GM06990 (cell line): ENCODE measurements around the gene MPPED2.

Experiments
- DNase-seq: peaks from one replicate; pipeline ENCODE4 v3.0.0-alpha.2; 2011; ENCODE audit not compliant: insufficient read length; ENCODE audit errors: extremely low read depth
- H3K27me3 ChIP-seq: replicated peaks from 2 replicates; pipeline ENCODE4 v1.6.0; 2011; ENCODE audit warnings: low read length; ENCODE audit not compliant: control insufficient read depth, insufficient read depth
- H3K36me3 ChIP-seq: 2 replicates; pipeline ENCODE4 v1.5.1; 2011; ENCODE audit warnings: low read length; ENCODE audit not compliant: control insufficient read depth, insufficient read depth
- H3K4me3 ChIP-seq: replicated peaks from 2 replicates; pipeline ENCODE4 v1.5.1; 2011; ENCODE audit warnings: low read depth, mild to moderate bottlenecking, control low read depth, low read length
- TF ChIP-seq, protein P1 (sequence below): IDR thresholded peaks from 2 replicates; pipeline ENCODE4 v1.5.1; 2011; ENCODE audit warnings: low read length, control low read depth, mild to moderate bottlenecking, inconsistent platforms; ENCODE audit not compliant: insufficient read depth, poor library complexity, severe bottlenecking

Gene MPPED2, protein sequence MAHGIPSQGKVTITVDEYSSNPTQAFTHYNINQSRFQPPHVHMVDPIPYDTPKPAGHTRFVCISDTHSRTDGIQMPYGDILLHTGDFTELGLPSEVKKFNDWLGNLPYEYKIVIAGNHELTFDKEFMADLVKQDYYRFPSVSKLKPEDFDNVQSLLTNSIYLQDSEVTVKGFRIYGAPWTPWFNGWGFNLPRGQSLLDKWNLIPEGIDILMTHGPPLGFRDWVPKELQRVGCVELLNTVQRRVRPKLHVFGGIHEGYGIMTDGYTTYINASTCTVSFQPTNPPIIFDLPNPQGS

DNA sequence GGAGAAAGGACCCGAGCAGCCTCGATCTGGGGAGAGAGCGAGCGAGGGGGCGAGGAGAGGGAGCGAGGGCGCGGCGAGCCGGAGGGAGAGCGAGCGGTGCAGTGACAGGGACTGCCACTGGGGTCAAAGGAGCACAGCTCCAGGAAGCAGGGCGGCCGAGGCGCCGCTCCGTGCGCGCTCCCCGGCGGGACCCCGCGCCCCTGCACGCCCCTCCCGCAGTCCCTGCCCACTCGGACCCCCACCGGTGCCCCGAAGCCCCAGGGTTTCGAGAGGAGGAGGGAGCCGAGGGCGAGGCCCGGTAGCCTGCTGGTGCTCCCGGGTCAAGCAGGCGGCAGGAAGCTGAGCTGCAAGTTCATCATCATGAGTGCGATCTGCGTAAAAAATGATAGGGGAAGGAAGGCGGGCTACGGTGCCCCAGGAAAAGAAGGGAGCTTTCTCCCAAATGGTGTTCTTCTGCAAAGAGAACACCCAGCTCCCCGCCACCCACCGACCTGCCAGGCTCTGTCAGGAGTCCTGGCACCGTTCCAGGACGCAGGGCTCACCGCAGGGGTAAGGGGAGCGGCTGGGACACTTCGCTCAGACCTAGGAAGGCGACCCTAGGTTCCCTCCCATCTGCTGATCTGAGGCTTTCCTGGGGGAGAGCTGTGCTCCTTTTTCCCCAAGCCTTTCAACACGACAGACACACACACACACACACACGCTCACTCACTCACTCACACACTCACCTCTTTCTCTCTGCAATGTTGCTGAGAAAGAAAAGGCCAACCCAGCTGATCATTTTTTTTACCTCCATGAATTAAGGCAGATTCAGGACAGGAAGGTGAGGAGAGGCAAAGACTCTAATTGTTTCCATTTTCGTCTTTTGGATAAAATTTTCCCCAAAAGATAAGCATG lies at the start of gene MPPED2:
Gene MPPED2, minus strand, starts transcription at position 103 of the 894 bp plus-strand sequence. CDS start 5,980 bp downstream, outside the sequence.
- peak; percentile 39 for DNase-seq
- TF ChIP-seq, protein P1, sequence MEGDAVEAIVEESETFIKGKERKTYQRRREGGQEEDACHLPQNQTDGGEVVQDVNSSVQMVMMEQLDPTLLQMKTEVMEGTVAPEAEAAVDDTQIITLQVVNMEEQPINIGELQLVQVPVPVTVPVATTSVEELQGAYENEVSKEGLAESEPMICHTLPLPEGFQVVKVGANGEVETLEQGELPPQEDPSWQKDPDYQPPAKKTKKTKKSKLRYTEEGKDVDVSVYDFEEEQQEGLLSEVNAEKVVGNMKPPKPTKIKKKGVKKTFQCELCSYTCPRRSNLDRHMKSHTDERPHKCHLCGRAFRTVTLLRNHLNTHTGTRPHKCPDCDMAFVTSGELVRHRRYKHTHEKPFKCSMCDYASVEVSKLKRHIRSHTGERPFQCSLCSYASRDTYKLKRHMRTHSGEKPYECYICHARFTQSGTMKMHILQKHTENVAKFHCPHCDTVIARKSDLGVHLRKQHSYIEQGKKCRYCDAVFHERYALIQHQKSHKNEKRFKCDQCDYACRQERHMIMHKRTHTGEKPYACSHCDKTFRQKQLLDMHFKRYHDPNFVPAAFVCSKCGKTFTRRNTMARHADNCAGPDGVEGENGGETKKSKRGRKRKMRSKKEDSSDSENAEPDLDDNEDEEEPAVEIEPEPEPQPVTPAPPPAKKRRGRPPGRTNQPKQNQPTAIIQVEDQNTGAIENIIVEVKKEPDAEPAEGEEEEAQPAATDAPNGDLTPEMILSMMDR = peak; percentile 9
- Histone ChIP-seq H3K36me3 (no peaks in the 10 kb centered on the region), H3K4me3 (peak within 1 kb of the TSS; percentile 42), H3K27me3 (no peaks in the 10 kb centered on the region; the same call in 1 of the 2 replicates)

DNA sequence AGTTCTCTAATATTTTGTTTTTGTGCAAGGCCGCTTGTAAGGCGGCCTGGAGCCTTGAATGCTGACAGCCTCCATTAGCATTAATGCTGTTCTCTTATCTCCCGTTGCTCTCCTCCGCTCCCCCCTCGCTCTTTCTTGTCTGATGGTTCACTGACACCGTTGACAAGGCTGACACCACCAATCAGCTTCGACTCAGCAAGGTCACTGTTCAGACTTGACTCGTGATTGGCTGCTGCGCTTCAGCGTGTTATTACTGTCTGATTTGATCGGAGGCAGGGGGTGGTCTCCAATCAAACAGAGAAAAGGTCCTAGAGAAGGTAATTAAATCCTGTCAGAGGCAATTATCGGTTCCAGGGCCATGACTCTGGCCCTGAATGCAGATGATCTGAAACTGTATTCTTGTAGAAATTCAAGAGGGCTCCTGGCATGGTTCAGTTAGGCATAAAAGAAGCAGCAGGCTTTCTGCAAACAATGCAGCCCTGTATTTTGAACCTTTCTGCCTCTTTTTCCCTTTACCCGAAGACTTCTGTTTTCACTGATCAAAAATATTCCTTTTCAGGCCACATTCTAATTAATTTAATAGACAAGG lies 49.3 kb upstream of the MPPED2 start:
- Histone ChIP-seq H3K27me3 (no peaks in the 10 kb centered on the region), H3K4me3 (no peak overlapping the region), H3K36me3 (no peaks in the 10 kb centered on the region)
- TF ChIP-seq, protein P1 = no peak
- DNase-seq = no peak

DNA sequence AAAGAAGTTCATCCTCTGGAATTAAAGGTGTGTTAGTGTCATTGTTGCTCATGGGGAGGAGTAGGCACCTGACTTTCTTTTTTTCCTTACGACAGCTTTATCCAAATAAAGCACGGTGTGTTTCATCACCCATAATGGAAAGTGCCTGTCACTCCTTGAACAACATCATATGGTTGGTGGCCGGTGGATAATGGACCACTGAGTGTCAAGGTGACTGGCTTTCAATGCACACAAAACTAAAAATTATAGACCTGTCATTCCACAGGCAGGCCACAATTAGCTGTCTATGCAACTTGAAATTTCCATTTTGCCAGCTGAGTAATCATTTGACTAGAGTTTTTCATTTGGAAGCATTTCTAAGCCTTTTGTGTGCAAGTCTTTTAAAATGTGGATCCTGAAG lies 45.0 kb upstream of the MPPED2 start:
- H3K36me3 ChIP-seq = no peaks in the 10 kb centered on the region
- no peak overlapping the region for H3K4me3 ChIP-seq
- H3K27me3 ChIP-seq = no peaks in the 10 kb centered on the region
- TF ChIP-seq, protein P1 = no peak
- DNase-seq = no peak

DNA sequence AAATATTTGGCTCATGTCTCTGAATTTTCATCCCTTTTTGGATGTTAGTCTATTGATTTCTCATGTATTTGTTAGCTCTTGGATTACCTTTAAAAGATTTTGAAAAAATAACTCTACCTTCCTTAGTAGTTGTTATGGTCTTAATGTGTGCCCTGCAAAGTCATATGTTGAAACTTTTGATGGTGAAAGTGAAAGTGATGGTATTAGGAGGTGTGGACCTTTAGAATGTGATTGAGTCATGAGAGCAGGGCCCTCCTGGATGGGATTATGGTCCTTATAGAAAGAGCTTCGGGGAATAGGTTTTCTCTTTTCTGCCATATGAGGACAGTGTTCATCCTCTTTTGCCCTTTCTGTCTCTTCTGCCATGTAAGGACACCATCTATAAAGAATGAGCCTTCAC lies 33.6 kb upstream of the MPPED2 start:
- Histone ChIP-seq H3K36me3 (no peaks in the 10 kb centered on the region), H3K27me3 (no peaks in the 10 kb centered on the region), H3K4me3 (no peak overlapping the region)
- TF ChIP-seq, protein P1 = no peak
- no peak for DNase-seq

DNA sequence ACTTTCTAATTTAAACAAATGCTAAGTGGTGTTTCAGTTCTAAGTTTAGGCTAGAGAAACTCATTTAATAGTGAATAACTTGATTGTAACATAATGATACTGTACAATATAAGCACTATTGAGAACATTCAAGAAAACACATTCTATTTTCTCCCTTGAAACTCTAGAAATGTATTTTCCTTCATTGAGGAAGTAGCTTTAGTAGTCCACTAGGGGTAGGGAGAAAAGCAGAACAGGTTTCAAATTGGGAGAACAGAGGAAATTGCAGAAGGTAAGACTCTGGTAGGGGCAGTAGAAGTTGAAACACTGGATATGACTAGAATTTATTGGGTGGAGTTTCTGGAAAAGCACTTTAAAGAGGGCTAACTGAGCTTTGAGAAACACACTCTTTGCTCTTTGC lies 31.6 kb upstream of the MPPED2 start:
- TF ChIP-seq, protein P1 = no peak
- DNase-seq = no peak
- Histone ChIP-seq H3K4me3 (no peak overlapping the region), H3K27me3 (no peaks in the 10 kb centered on the region), H3K36me3 (no peaks in the 10 kb centered on the region)
